Fibroblast of peridontal ligament (primary cell): ENCODE data around the gene ZDHHC12.

Experiments
- DNase-seq: peaks from one replicate; pipeline ENCODE4 v3.0.0-alpha.2; 2010; ENCODE audit errors: extremely low read depth

ZDHHC12 gene

GRCh38 chr9:128685636-128686489 is 38.1 kb downstream of the ZDHHC12 start:
- DNase-seq = no peak

- DNase-seq = peak; percentile 70
These were observed 39.4 kb downstream of the ZDHHC12 start for GRCh38 chr9:128684325-128685199.

GRCh38 chr9:128684065-128684324 is 39.9 kb downstream of the ZDHHC12 start:
- DNase-seq = no peak

GRCh38 chr9:128683340-128684064 is 40.4 kb downstream of the ZDHHC12 start:
- peak; percentile 25 for DNase-seq

- no peak for DNase-seq
These were observed 46.1 kb downstream of the ZDHHC12 start for GRCh38 chr9:128677794-128678193.

- DNase-seq = no peak
These were observed 48.5 kb downstream of the ZDHHC12 start for GRCh38 chr9:128675382-128675781.
